DOHH2 (cell line): ENCODE results near the gene SSBP2.

Experiments used
- CTCF ChIP-seq: fragments of 200-600 bp; sonication (generic); IDR thresholded peaks from one replicate; pipeline ENCODE4 v1.5.1; 2014; ENCODE audit warnings: antibody characterized with exemption, mild to moderate bottlenecking, low read depth, low read length; ENCODE audit not compliant: poor library complexity, severe bottlenecking
- EZH2phosphoT487 ChIP-seq: fragments of 200-600 bp; sonication (generic); IDR thresholded peaks from 2 replicates; pipeline ENCODE4 v1.6.1; 2017; ENCODE audit warnings: borderline replicate concordance, mild to moderate bottlenecking, antibody characterized with exemption, low read length, moderate library complexity, mixed read lengths

DNA sequence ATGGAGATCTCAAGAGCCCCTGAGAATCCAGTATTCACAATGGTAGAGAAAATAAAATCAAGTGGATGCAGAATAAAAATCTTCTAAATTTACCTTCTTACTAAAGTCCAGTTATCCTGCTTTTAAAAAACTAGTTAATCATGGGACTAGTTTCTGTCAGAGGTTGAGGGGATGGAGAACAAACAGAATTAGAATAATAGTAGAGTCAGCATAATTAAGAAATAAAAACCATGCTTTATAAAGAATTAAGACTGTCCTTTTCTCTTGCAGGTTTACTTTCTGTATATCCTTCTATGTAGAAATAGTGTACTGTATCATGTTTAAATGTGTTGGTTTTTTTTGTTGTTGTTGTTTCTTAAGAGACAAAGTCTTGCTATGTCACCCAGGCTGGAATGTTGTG, 380.0 kb downstream of the SSBP2 start:
- TF ChIP-seq CTCF (no peak), EZH2phosphoT487 (no peak)
